ENCODE results near the gene KRTAP22-2.

Gene KRTAP22-2

GRCh38 chr21:30590297-30590696 lies at the start of gene KRTAP22-2:
TSS of gene KRTAP22-2 (minus strand) at chr21:30590397.
- no peak for DNase-seq (ENCODE audit: low spot score)

GRCh38 chr21:30638686-30639085 lies 48.5 kb upstream of the KRTAP22-2 start:
- DNase-seq (ENCODE audit: low spot score), result no peak

GRCh38 chr21:30634906-30635305 lies 44.7 kb upstream of the KRTAP22-2 start, which contains the start of gene KRTAP20-2:
TSS of gene KRTAP20-2 (plus strand) at chr21:30635206. CDS start at chr21:30635264, 58 bp downstream.
- no peak for DNase-seq (ENCODE audit: low spot score)

- no peak for DNase-seq (ENCODE audit: low spot score)
These were observed 39.0 kb upstream of the KRTAP22-2 start for GRCh38 chr21:30629200-30629599.

GRCh38 chr21:30628109-30628508 lies 37.9 kb upstream of the KRTAP22-2 start:
- DNase-seq (ENCODE audit: low spot score), result no peak

- no peak for DNase-seq (ENCODE audit: low spot score)
These were observed 35.4 kb upstream of the KRTAP22-2 start for GRCh38 chr21:30625449-30626165.

GRCh38 chr21:30623362-30623761 lies 33.2 kb upstream of the KRTAP22-2 start:
- DNase-seq (ENCODE audit: low spot score), result no peak

- no peak for DNase-seq (ENCODE audit: low spot score)
These were observed 30.3 kb upstream of the KRTAP22-2 start, which contains the start of gene KRTAP20-4 for GRCh38 chr21:30620522-30620921. TSS of gene KRTAP20-4 (plus strand) at chr21:30620627.

GRCh38 chr21:30620080-30620479 lies 29.9 kb upstream of the KRTAP22-2 start:
- DNase-seq (ENCODE audit: low spot score), result no peak

- no peak for DNase-seq (ENCODE audit: low spot score)
These were observed 25.9 kb upstream of the KRTAP22-2 start, which contains the start of gene KRTAP20-1 for GRCh38 chr21:30616125-30616524. TSS of gene KRTAP20-1 (plus strand) at chr21:30616425. CDS start at chr21:30616455, 30 bp downstream.

- no peak for DNase-seq (ENCODE audit: low spot score)
These were observed 25.0 kb upstream of the KRTAP22-2 start for GRCh38 chr21:30615199-30615598.

- DNase-seq (ENCODE audit: low spot score), result no peak
These were observed 23.6 kb upstream of the KRTAP22-2 start, which contains the start of gene KRTAP6-1 for GRCh38 chr21:30613836-30614235. TSS of gene KRTAP6-1 (minus strand) at chr21:30613930. CDS start at chr21:30613904, 26 bp downstream.

- DNase-seq (ENCODE audit: low spot score), result no peak
These were observed 21.9 kb upstream of the KRTAP22-2 start for GRCh38 chr21:30612132-30612531.

- DNase-seq (ENCODE audit: low spot score), result no peak
These were observed 15.8 kb upstream of the KRTAP22-2 start for GRCh38 chr21:30605968-30606367.

- no peak for DNase-seq (ENCODE audit: low spot score)
These were observed 10.6 kb upstream of the KRTAP22-2 start, which contains the start of gene KRTAP22-1 for GRCh38 chr21:30600787-30601186. TSS of gene KRTAP22-1 (plus strand) at chr21:30601087.

- DNase-seq (ENCODE audit: low spot score), result no peak
These were observed 8.6 kb upstream of the KRTAP22-2 start, which contains the start of gene KRTAP6-2 for GRCh38 chr21:30598802-30599201. TSS of gene KRTAP6-2 (minus strand) at chr21:30598902. CDS start at chr21:30598874, 28 bp downstream.

- DNase-seq (ENCODE audit: low spot score), result no peak
These were observed 1.9 kb upstream of the KRTAP22-2 start, which contains the start of gene KRTAP6-3 for GRCh38 chr21:30592140-30592539. TSS of gene KRTAP6-3 (plus strand) at chr21:30592440. CDS start at chr21:30592446, 6 bp downstream.

GRCh38 chr21:30582870-30583269 lies 7.3 kb downstream of the KRTAP22-2 start:
- DNase-seq (ENCODE audit: low spot score), result no peak

GRCh38 chr21:30580132-30580531 lies 10.1 kb downstream of the KRTAP22-2 start:
- DNase-seq (ENCODE audit: low spot score), result no peak

GRCh38 chr21:30579346-30579745 lies 10.9 kb downstream of the KRTAP22-2 start:
- no peak for DNase-seq (ENCODE audit: low spot score)

GRCh38 chr21:30577766-30578165 lies 12.4 kb downstream of the KRTAP22-2 start:
- DNase-seq (ENCODE audit: low spot score), result no peak

- no peak for DNase-seq (ENCODE audit: low spot score)
These were observed 22.6 kb downstream of the KRTAP22-2 start for GRCh38 chr21:30567617-30568016.

- no peak for DNase-seq (ENCODE audit: low spot score)
These were observed 26.6 kb downstream of the KRTAP22-2 start for GRCh38 chr21:30563630-30564029.
